Right kidney (tissue), 9 donors: ENCODE results near the gene TRABD.
"Not testable (repeated sequence)": the region's sequence is repeated elsewhere in the genome, so short reads cannot be mapped to it uniquely, and the experiment has no call there.

Experiments
- DNase-seq: peaks from one replicate; pipeline ENCODE4 v3.0.0-alpha.2; 2016
- long read RNA-seq, 8 donors: transcript quantifications; one replicate each; lab custom pipeline, GENCODE V29; 2026

TRABD gene
- long read RNA-seq, donor 1, transcript TRABD-202 (10 exons, 2,272 nt), result major isoform, 6 of 15 reads
- long read RNA-seq, donor 1, partial matches to known transcripts, result 0 of 15 reads
- long read RNA-seq, donor 1, other reads (novel, unspliced or antisense), result 5 of 15 reads
- long read RNA-seq, donor 2, partial matches to known transcripts, result 0 of 5 reads
- long read RNA-seq, donor 2, other reads (novel, unspliced or antisense), result 0 of 5 reads
- long read RNA-seq, donor 3, transcript TRABD-201 (10 exons, 2,329 nt), result major isoform, 5 of 9 reads
- long read RNA-seq, donor 3, partial matches to known transcripts, result 0 of 9 reads
- long read RNA-seq, donor 3, other reads (novel, unspliced or antisense), result 0 of 9 reads
- long read RNA-seq, donor 4, transcript TRABD-202 (10 exons, 2,272 nt), result major isoform, 5 of 9 reads
- long read RNA-seq, donor 4, partial matches to known transcripts, result 0 of 9 reads
- long read RNA-seq, donor 4, other reads (novel, unspliced or antisense), result 0 of 9 reads
- long read RNA-seq, donor 5, transcript TRABD-202 (10 exons, 2,272 nt), result major isoform, 9 of 13 reads
- long read RNA-seq, donor 5, partial matches to known transcripts, result 0 of 13 reads
- long read RNA-seq, donor 5, other reads (novel, unspliced or antisense), result 0 of 13 reads
- long read RNA-seq, donor 6, partial matches to known transcripts, result 0 of 7 reads
- long read RNA-seq, donor 6, other reads (novel, unspliced or antisense), result 0 of 7 reads
- long read RNA-seq, donor 7, transcript TRABD-202 (10 exons, 2,272 nt), result major isoform, 10 of 23 reads
- long read RNA-seq, donor 7, partial matches to known transcripts, result 0 of 23 reads
- long read RNA-seq, donor 7, other reads (novel, unspliced or antisense), result 5 of 23 reads
- long read RNA-seq, donor 8, partial matches to known transcripts, result 0 of 6 reads
- long read RNA-seq, donor 8, other reads (novel, unspliced or antisense), result 0 of 6 reads

DNA sequence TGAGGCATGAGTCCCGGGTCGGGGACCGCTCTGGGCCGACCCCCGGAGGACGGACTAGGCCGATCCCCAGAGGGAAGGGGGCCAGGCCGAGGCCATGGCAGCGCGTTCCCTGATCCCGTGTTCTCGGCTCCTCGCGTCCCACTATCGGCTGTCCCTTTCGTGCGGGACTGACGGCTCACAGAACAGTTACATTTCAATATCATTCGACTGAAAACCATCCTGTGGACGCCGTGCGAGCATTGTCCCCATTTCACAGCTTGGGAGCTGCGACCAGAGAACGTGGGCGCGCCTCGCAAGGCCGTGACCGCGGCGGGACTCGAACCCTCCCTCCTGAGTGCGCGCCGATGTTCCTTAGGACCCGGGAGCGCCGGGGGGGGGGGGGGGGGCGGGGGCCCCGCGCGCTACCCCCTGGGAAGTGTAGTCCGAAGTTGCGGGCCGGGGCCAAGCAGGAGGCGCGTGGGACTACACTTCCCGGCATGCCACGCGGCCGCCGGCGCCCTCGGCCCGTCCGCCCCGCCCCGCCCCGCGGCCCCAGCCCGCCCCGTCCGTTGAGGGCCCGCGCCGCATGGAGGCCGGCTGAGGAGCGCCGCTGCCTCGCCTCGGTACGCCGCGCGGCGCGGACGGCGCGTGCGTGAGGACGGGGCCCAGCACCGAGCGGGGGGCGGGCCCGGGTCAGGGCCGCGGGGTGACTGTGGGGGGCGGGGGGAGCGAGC is at the start of gene TRABD:
Gene TRABD (plus strand): TSS at position 539 of the 713 bp plus-strand sequence. CDS start 7,148 bp downstream, outside the sequence.
- peak; percentile 71 for DNase-seq

- DNase-seq, result no peak
Measured at GRCh38 chr22:50136581-50137015, 49.1 kb upstream of the TRABD start.

DNA sequence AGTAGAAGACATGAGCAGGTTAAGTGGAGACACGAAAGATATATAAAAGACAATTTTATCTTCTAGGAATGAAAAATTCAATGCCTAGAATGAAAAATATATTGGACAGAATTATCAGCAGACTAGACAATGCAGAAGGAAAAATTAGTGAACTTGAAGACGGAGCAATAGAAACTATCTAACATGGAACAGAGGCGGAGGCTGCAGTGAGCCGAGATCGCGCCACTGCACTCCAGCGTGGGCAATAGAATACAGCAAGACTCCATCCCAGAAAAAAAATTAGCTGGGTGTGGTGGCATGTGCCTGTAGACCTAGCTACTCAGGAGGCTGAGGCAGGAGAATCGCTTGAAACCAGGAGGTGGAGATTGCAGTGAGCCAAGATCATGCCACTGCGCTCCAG is 48.4 kb upstream of the TRABD start:
- DNase-seq, result not testable (repeated sequence)

DNA sequence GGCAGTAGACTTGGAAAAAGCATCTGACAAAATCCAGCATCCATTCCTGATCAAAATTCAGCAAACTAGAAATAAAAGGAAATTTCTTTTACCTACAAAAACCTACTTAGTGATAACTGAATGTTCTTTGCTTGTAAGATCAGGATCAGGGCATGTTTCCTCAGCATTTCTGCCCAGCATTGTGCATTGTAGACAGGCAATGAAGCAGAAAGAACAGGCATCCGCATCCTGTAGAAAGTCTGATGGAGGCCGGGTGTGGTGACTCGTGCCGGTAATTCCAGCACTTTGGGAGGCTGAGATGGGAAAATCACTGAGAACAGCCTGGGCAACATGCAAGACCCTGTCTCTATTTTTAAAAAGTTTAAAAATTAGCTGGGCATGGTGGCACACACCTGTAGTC is 47.7 kb upstream of the TRABD start:
- DNase-seq, result no peak

GRCh38 chr22:50138988-50139387 is 46.7 kb upstream of the TRABD start:
- DNase-seq, result no peak

GRCh38 chr22:50139843-50140415 is 45.8 kb upstream of the TRABD start:
- no peak for DNase-seq

DNA sequence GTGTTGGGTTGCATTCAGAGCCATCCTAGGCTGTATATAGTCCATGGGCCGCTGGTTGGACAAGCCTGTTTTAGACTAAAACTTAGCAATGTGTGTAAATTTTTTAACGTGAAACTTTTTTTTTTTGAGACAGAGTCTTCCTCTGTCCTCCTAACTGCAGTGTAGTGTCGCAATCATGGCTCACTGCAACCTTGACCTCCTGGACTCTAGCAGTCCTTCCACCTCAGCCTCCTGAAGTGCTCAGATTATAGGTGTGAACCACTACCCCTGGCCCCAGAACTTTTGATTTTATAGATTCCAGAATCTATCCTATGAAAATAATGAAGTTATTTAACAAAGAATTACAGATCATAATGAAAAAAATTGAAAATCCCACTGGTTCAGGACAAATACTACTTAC is 45.1 kb upstream of the TRABD start:
- no peak for DNase-seq

DNA sequence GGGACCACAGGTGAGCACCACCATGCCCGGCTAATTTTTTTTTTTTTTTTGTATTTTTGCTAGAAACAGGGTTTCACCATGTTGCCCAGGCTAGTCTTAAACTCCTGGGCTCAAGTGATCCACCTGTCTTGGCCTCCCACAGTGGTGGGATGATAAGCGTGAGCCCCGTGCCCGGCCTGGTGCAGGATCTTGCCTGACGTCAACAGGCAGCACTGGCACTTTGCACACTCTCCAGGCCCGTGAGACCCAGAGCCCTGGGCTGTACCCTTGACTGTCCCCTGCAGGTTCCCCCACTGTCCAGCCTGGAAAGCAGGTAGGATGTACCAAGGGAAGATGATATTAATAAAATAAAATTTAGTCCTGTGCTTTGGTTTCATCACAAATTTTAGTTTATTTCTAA is 44.3 kb upstream of the TRABD start:
- DNase-seq, result no peak

GRCh38 chr22:50141891-50142363 is 43.8 kb upstream of the TRABD start:
- no peak for DNase-seq

- no peak for DNase-seq
Measured at GRCh38 chr22:50143096-50143495, 42.6 kb upstream of the TRABD start.

GRCh38 chr22:50144005-50144614 is 41.6 kb upstream of the TRABD start:
- DNase-seq, result no peak

DNA sequence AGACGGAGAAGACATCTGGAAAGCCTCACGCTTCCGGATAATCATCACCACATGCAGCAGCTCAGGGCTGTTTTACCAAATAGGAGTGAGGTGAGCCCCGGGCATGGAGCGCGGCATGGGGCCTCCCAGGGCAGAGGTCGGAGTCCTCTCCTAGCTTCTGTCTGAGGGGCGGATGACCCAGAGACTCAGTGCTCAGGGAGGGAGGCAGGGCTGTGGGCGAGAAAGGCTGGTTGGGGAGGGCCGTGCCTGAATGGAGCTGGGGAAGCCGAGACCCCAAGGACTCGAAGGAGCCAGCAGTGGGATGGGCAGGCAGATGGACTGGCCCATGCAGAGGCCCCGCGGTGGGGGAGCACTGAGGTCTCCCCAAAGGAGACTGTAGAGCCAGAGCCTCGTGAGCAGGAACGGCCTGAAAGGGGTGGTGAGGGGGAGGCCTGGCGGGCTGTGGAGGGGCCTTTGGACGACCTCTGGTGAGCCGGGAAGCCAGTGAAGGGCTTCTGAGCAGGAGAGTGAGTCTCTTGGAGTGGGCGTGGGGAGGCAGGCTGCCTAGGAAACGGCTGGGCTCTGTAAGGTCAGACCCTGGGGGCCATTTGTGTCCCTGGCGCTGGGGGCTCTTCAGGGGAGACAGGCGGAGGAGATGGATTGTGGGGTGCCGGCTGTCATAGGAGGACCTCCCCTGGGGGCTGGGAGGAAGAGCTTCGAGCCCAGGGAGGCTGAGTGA is 39.8 kb upstream of the TRABD start:
- DNase-seq, result no peak

- DNase-seq, result peak; percentile 62
Measured at GRCh38 chr22:50146439-50147238, 39.1 kb upstream of the TRABD start.

DNA sequence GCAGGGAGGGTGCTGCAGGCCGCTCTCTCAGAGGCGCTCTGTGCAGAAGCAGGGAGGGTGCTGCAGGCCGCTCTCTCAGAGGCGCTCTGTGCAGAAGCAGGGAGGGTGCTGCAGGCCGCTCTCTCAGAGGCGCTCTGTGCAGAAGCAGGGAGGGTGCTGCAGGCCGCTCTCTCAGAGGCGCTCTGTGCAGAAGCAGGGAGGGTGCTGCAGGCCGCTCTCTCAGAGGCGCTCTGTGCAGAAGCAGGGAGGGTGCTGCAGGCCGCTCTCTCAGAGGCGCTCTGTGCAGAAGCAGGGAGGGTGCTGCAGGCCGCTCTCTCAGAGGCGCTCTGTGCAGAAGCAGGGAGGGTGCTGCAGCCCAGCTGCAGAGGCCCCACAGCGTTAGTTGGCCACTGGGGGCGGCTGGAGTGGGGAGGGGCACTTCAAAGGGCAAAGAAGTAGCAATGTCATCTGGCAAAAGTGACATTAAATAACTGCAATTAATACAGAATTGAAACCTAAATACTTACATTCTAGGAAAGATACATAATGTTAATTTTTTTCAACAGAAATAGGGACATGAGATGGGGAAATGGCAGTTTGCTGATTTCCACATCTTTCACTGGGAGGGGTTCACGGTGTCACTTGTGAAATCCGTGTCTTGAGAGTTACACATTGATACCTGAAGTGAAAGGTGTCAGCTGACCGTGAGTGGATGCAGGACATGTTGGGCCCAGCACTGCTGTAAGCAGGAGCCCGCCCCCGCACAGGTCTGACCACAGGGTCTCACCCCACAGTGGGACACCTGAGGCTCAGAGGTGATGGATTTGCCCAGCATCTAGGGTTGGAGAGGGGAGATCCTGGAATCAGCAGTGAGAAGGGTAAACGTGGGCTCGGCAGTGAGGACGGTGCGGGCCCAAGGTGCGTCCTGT is 38.2 kb upstream of the TRABD start:
- DNase-seq, result not testable (repeated sequence)

DNA sequence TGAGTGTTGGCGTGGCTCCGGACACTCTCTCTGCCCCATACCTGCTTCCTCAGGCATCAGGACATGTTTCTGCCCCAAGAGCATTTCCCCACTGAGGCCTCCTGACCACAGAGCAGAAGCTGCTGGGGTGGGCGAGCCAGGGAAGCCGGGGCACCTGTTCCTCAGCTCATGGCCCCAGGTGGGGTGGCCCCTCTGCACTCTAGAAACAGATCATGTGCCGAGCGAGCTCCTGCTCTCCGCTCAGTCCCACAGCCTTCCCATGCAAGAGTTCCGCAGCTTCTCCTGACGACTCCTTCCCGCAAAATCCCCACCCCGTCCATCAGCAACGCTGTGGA is 37.6 kb upstream of the TRABD start:
- DNase-seq, result no peak

DNA sequence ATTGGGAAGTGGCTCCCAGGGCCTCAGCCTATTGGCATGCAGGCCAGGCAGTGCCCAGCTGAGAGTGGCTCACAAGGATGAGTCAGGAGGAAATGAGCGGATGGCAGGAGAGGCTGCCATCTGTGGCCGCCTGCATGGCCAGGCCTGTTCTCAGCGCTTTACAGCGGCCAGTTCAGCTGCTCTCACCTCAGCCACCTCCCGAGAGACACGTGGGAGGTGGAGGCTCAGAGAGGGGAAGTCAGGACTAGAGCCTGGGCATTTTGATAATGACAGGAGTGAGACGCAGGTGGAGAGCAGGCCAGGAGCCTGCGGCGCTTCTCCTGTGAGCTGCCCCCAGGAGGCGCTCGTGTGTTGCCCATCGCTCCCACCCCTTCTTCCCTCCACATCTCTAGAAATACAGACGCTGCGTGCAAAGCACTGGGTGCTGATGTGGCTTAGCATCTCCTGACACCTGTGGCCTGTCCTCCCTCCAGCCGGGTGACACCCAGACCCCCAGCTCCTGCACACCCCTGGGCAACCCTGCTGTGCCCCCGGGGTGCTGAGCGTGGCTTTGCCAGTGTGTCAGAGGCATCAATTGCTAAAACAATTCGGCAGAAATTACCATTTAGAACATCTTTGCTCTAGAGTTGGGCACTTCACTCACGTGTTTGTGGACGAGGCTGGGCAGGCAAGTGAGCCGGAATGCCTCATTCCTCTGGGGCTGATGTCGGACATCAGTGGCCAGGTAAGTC is 36.6 kb upstream of the TRABD start:
- DNase-seq, result no peak

- no peak for DNase-seq
Measured at GRCh38 chr22:50150161-50151129, 35.3 kb upstream of the TRABD start.
